Measurements from ENCODE around the gene PPAT.
"Not testable (repeated sequence)": the region's sequence is repeated elsewhere in the genome, so short reads cannot be mapped to it uniquely, and the experiment has no call there.

Gene PPAT

DNA sequence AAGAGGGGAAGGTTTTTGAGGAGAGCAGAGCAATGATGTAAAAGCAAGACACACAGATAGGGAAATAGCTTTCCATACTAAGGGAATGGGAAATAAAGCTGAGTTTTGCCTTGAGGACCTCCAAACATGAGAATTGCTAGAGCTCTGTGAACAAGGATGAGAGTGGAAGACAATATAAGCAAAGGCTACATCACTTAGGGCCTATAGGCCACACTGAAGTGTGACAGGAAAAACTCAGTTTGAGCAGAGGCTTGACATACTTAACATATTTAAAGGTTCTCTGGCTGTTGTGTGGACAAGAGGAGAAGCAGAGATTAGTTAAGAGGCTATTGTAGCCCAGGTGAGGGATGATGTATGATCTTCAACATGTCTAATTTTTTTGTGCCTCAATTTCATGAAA lies 26.7 kb upstream of the PPAT start:
- H2BK15ac ChIP-seq (ENCODE audit: low read length) = no peak overlapping the region
- H4K91ac ChIP-seq (ENCODE audit: low read depth, low read length, poor library complexity) = no peak overlapping the region
- no peak overlapping the region for H2AFZ ChIP-seq (ENCODE audit: low read length)
- H2BK12ac ChIP-seq (ENCODE audit: low read length) = no peak overlapping the region
- no peak overlapping the region for H2AK5ac ChIP-seq (ENCODE audit: low read depth, low read length)
- H3K27me3 ChIP-seq (ENCODE audit: control insufficient read depth in 3 of 3, insufficient read depth in 3 of 3, low read depth in 1 of 3, low read length in 3 of 3) = no peaks in the 10 kb centered on the region
- no peak overlapping the region for H3K27ac ChIP-seq (replicated peaks; ENCODE audit: low read length)
- H4K8ac ChIP-seq (ENCODE audit: low read depth, low read length) = no peak overlapping the region
- no peak overlapping the region for H3K4me2 ChIP-seq (ENCODE audit: insufficient read depth, low read length, poor library complexity, severe bottlenecking)
- peaks cover 21 to 76% of the 10 kb centered on the region in 2 donors for H3K36me3 ChIP-seq (replicated peaks in 1 of 2; ENCODE audit: control insufficient read depth in 2 of 2, insufficient read depth in 2 of 2, low read length in 2 of 2)
- no peak overlapping the region for H3K18ac ChIP-seq (ENCODE audit: low read length)
- H3K4me1 ChIP-seq (ENCODE audit: control insufficient read depth in 2 of 2, insufficient read depth in 1 of 2, low read depth in 1 of 2, low read length in 2 of 2) = peaks cover 0 to 4% of the 10 kb centered on the region in 2 donors
- H2BK5ac ChIP-seq (ENCODE audit: low read length) = no peak overlapping the region
- H2BK120ac ChIP-seq (ENCODE audit: low read depth, low read length) = no peak overlapping the region
- no peak overlapping the region for H3K9ac ChIP-seq (ENCODE audit: low read depth, low read length, poor library complexity)
- no peak for DNase-seq (ENCODE audit: low spot score)
- no peaks in the 10 kb centered on the region for H3K9me3 ChIP-seq (replicated peaks in 1 of 2; ENCODE audit: control insufficient read depth in 2 of 2, insufficient read depth in 1 of 2, low read depth in 1 of 2, low read length in 2 of 2)
- no peak overlapping the region for H3K4me3 ChIP-seq (ENCODE audit: low read length in 2 of 2)
- H3K4ac ChIP-seq (ENCODE audit: low read length) = no peak overlapping the region
- no peak overlapping the region for H3K14ac ChIP-seq (ENCODE audit: low read length)
- no peak overlapping the region for H3K23ac ChIP-seq (ENCODE audit: low read depth, low read length, poor library complexity)
- H3K79me1 ChIP-seq (ENCODE audit: low read depth, low read length) = peaks cover 2% of the 10 kb centered on the region

DNA sequence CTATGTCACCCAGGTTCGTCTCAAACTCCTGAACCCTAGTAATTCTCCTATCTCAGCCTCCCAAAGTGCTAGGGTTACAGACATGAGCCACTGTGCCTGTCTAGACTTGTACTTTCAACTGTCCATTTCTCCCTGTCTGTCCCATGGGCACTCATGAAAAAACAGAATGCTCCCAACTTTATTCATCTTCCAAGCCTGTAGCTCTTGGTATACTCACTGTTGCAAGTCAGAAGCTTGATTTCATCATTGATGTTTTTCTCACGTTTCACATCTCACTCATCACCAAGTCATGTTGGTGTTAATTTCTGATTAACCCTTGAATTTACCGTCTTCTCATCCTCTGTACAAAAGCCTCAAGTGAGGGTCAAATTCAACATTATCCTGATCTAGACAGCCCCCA lies 24.7 kb upstream of the PPAT start:
- H2AFZ ChIP-seq (ENCODE audit: low read length) = no peak overlapping the region
- H3K14ac ChIP-seq (ENCODE audit: low read length) = no peak overlapping the region
- no peaks in the 10 kb centered on the region for H3K27me3 ChIP-seq (ENCODE audit: control insufficient read depth in 3 of 3, insufficient read depth in 3 of 3, low read depth in 1 of 3, low read length in 3 of 3)
- no CpG with 5 or more reads among the region's 3 CpGs for WGBS, 2 donors (ENCODE audit: extremely low coverage in 2 of 2, insufficient read length in 2 of 2, insufficient replicate concordance in 1 of 2)
- no peak overlapping the region for H3K9ac ChIP-seq (ENCODE audit: low read depth, low read length, poor library complexity)
- DNase-seq (ENCODE audit: low spot score) = no peak
- H2BK12ac ChIP-seq (ENCODE audit: low read length) = no peak overlapping the region
- no peak overlapping the region for H3K27ac ChIP-seq (replicated peaks; ENCODE audit: low read length)
- H3K23ac ChIP-seq (ENCODE audit: low read depth, low read length, poor library complexity) = no peak overlapping the region
- H2AK5ac ChIP-seq (ENCODE audit: low read depth, low read length) = no peak overlapping the region
- H3K4me1 ChIP-seq (ENCODE audit: control insufficient read depth in 2 of 2, insufficient read depth in 1 of 2, low read depth in 1 of 2, low read length in 2 of 2) = no peaks in the 10 kb centered on the region
- no peak overlapping the region for H4K91ac ChIP-seq (ENCODE audit: low read depth, low read length, poor library complexity)
- H3K9me3 ChIP-seq (replicated peaks in 1 of 2; ENCODE audit: control insufficient read depth in 2 of 2, insufficient read depth in 1 of 2, low read depth in 1 of 2, low read length in 2 of 2) = no peaks in the 10 kb centered on the region
- H3K18ac ChIP-seq (ENCODE audit: low read length) = no peak overlapping the region
- H3K4me2 ChIP-seq (ENCODE audit: insufficient read depth, low read length, poor library complexity, severe bottlenecking) = no peak overlapping the region
- H2BK15ac ChIP-seq (ENCODE audit: low read length) = no peak overlapping the region
- H2BK120ac ChIP-seq (ENCODE audit: low read depth, low read length) = no peak overlapping the region
- no peak overlapping the region for H3K4me3 ChIP-seq (ENCODE audit: low read length in 2 of 2)
- no peak overlapping the region for H4K8ac ChIP-seq (ENCODE audit: low read depth, low read length)
- no peak overlapping the region for H2BK5ac ChIP-seq (ENCODE audit: low read length)
- no peak overlapping the region for H3K4ac ChIP-seq (ENCODE audit: low read length)
- H3K79me1 ChIP-seq (ENCODE audit: low read depth, low read length) = no peaks in the 10 kb centered on the region
- peaks cover 32 to 89% of the 10 kb centered on the region in 2 donors for H3K36me3 ChIP-seq (replicated peaks in 1 of 2; ENCODE audit: control insufficient read depth in 2 of 2, insufficient read depth in 2 of 2, low read length in 2 of 2)

DNA sequence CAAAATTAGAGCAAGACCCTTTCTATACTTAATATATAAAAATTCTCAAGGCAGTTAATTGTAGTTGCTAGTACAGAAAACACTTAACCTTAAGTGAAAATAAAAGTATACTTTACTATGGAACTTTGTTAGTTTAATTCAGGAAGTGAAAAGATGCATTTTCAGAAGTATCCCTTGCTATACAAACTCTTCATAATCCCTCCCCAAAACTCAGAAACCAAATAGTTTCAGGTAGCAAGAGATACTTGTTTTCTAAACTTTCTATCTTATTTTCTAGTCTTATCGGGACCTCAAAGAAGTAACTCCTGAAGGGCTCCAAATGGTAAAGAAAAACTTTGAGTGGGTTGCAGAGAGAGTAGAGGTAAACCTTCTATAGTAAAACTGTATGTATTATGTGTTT lies 14.9 kb upstream of the PPAT start:
- no peak overlapping the region for H3K27ac ChIP-seq (replicated peaks; ENCODE audit: low read length)
- H3K23ac ChIP-seq (ENCODE audit: low read depth, low read length, poor library complexity) = no peak overlapping the region
- no peaks in the 10 kb centered on the region for H3K79me1 ChIP-seq (ENCODE audit: low read depth, low read length)
- H3K18ac ChIP-seq (ENCODE audit: low read length) = no peak overlapping the region
- H4K91ac ChIP-seq (ENCODE audit: low read depth, low read length, poor library complexity) = no peak overlapping the region
- H3K4me2 ChIP-seq (ENCODE audit: insufficient read depth, low read length, poor library complexity, severe bottlenecking) = no peak overlapping the region
- DNase-seq (ENCODE audit: low spot score) = no peak
- no CpG with 5 or more reads among the region's 1 CpG for WGBS, 2 donors (ENCODE audit: extremely low coverage in 2 of 2, insufficient read length in 2 of 2, insufficient replicate concordance in 1 of 2)
- H3K27me3 ChIP-seq (ENCODE audit: control insufficient read depth in 3 of 3, insufficient read depth in 3 of 3, low read depth in 1 of 3, low read length in 3 of 3) = no peaks in the 10 kb centered on the region
- H2AFZ ChIP-seq (ENCODE audit: low read length) = no peak overlapping the region
- H2BK120ac ChIP-seq (ENCODE audit: low read depth, low read length) = no peak overlapping the region
- H3K4ac ChIP-seq (ENCODE audit: low read length) = no peak overlapping the region
- no peaks in the 10 kb centered on the region for H3K4me1 ChIP-seq (ENCODE audit: control insufficient read depth in 2 of 2, insufficient read depth in 1 of 2, low read depth in 1 of 2, low read length in 2 of 2)
- H2BK15ac ChIP-seq (ENCODE audit: low read length) = no peak overlapping the region
- H3K14ac ChIP-seq (ENCODE audit: low read length) = no peak overlapping the region
- H2AK5ac ChIP-seq (ENCODE audit: low read depth, low read length) = no peak overlapping the region
- no peaks in the 10 kb centered on the region for H3K9me3 ChIP-seq (replicated peaks in 1 of 2; ENCODE audit: control insufficient read depth in 2 of 2, insufficient read depth in 1 of 2, low read depth in 1 of 2, low read length in 2 of 2)
- no peak overlapping the region for H3K4me3 ChIP-seq (ENCODE audit: low read length in 2 of 2)
- H2BK12ac ChIP-seq (ENCODE audit: low read length) = no peak overlapping the region
- peaks cover 20 to 98% of the 10 kb centered on the region in 2 donors for H3K36me3 ChIP-seq (replicated peaks in 1 of 2; ENCODE audit: control insufficient read depth in 2 of 2, insufficient read depth in 2 of 2, low read length in 2 of 2)
- no peak overlapping the region for H3K9ac ChIP-seq (ENCODE audit: low read depth, low read length, poor library complexity)
- no peak overlapping the region for H4K8ac ChIP-seq (ENCODE audit: low read depth, low read length)
- H2BK5ac ChIP-seq (ENCODE audit: low read length) = no peak overlapping the region

DNA sequence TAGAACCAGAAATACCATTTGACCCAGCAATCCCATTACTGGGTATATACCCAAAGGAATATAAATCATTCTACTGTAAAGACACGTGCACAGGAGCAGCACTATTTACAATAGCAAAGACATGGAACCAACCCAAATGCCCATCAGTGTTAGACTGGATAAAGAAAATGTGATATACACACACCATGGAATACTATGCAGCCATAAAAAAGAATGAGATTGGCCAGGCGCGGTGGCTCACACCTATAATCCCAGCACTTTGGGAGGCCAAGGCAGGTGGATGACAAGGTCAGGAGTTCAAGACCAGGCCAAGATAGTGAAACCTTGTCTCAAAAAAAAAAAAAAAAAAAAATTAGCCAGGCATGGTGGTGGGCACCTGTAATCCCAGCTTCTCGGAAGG lies 14.1 kb upstream of the PPAT start:
- not testable (repeated sequence) for H2BK12ac ChIP-seq (ENCODE audit: low read length); H3K27ac ChIP-seq (replicated peaks; ENCODE audit: low read length); DNase-seq (ENCODE audit: low spot score); H3K27me3 ChIP-seq (ENCODE audit: control insufficient read depth in 3 of 3, insufficient read depth in 3 of 3, low read depth in 1 of 3, low read length in 3 of 3); H3K4ac ChIP-seq (ENCODE audit: low read length); H2AK5ac ChIP-seq (ENCODE audit: low read depth, low read length); H3K79me1 ChIP-seq (ENCODE audit: low read depth, low read length); H3K9ac ChIP-seq (ENCODE audit: low read depth, low read length, poor library complexity); H3K14ac ChIP-seq (ENCODE audit: low read length); H2AFZ ChIP-seq (ENCODE audit: low read length); H4K8ac ChIP-seq (ENCODE audit: low read depth, low read length); H2BK120ac ChIP-seq (ENCODE audit: low read depth, low read length); H2BK5ac ChIP-seq (ENCODE audit: low read length); H3K18ac ChIP-seq (ENCODE audit: low read length); H3K23ac ChIP-seq (ENCODE audit: low read depth, low read length, poor library complexity); H3K4me3 ChIP-seq (ENCODE audit: low read length in 2 of 2); H3K4me2 ChIP-seq (ENCODE audit: insufficient read depth, low read length, poor library complexity, severe bottlenecking); H3K4me1 ChIP-seq (ENCODE audit: control insufficient read depth in 2 of 2, insufficient read depth in 1 of 2, low read depth in 1 of 2, low read length in 2 of 2); H2BK15ac ChIP-seq (ENCODE audit: low read length); H3K9me3 ChIP-seq (replicated peaks in 1 of 2; ENCODE audit: control insufficient read depth in 2 of 2, insufficient read depth in 1 of 2, low read depth in 1 of 2, low read length in 2 of 2); H4K91ac ChIP-seq (ENCODE audit: low read depth, low read length, poor library complexity)
- H3K36me3 ChIP-seq (replicated peaks in 1 of 2; ENCODE audit: control insufficient read depth in 2 of 2, insufficient read depth in 2 of 2, low read length in 2 of 2) = peaks cover 17 to 98% of the 10 kb centered on the region in 2 donors
- WGBS, 2 donors (ENCODE audit: extremely low coverage in 2 of 2, insufficient read length in 2 of 2, insufficient replicate concordance in 1 of 2) = no CpG with 5 or more reads among the region's 4 CpGs

All from neuronal stem cell (in vitro differentiated cells).